IMR-90 (cell line): ENCODE results near the gene GTPBP6. TPM values are rescaled to one million over a fixed set of nuclear protein-coding genes. Genes with fewer than 3 reads are reported as not detected.

Experiments
- ATAC-seq: fragments of 200-7000 bp; cut with Tn5 transposase; 2 replicates; pipeline ENCODE4 v1.9.1; 2020; ENCODE audit warnings: low read depth, mild to moderate bottlenecking, moderate library complexity
- BruUV-seq: library from RNA; stranded (reverse); fragments of 400-500 nt; replicated peaks from 2 replicates; lab custom pipeline; 2021; lab: Mats Ljungman, UMichigan
- CTCF ChIA-PET: fragments of 300-600 bp; formaldehyde crosslinking; extraction: SDS; loops from one replicate; lab custom pipeline; 2021; ENCODE audit warnings: antibody characterized with exemption; lab: Yijun Ruan, JAX
- POLR2A ChIA-PET: fragments of 300-600 bp; sonication (Branson Sonifier 250); formaldehyde crosslinking; loops from one replicate; lab custom pipeline; 2022; ENCODE audit warnings: antibody characterized with exemption; ENCODE audit not compliant: unreplicated experiment; lab: Charles Lee
- DNase-seq: peaks from one replicate; pipeline ENCODE4 v3.0.0; 2013
- H2AFZ ChIP-seq: replicated peaks from 2 replicates; pipeline ENCODE3; 2013; ENCODE audit warnings: low read length, mild to moderate bottlenecking; ENCODE audit not compliant: poor library complexity
- H2AK5ac ChIP-seq: 2 replicates; pipeline ENCODE4 v1.6.1; 2013; ENCODE audit warnings: low read depth, low read length, inconsistent platforms
- H2AK9ac ChIP-seq: replicated peaks from 2 replicates; pipeline ENCODE3; 2013; ENCODE audit warnings: mild to moderate bottlenecking, low read depth, low read length, moderate library complexity; ENCODE audit not compliant: poor library complexity
- H2BK120ac ChIP-seq: 2 replicates; pipeline ENCODE4 v1.6.1; 2013; ENCODE audit warnings: low read depth, low read length, inconsistent platforms
- H2BK15ac ChIP-seq: 3 replicates; pipeline ENCODE4 v1.6.1; 2013; ENCODE audit warnings: low read depth, low read length, inconsistent platforms
- H2BK20ac ChIP-seq: 2 replicates; pipeline ENCODE4 v1.6.1; 2013; ENCODE audit warnings: low read depth, mild to moderate bottlenecking, inconsistent platforms, low read length, moderate library complexity
- H2BK5ac ChIP-seq: 2 replicates; pipeline ENCODE4 v1.6.1; 2013; ENCODE audit warnings: mild to moderate bottlenecking, low read depth, low read length, inconsistent platforms; ENCODE audit not compliant: poor library complexity, severe bottlenecking
- H3K14ac ChIP-seq: replicated peaks from 2 replicates; pipeline ENCODE4 v1.6.1; 2013; ENCODE audit warnings: low read depth, low read length, inconsistent platforms
- H3K18ac ChIP-seq: 2 replicates; pipeline ENCODE4 v1.6.1; 2013; ENCODE audit warnings: low read depth, low read length, control low read depth
- H3K23ac ChIP-seq: 2 replicates; pipeline ENCODE4 v1.6.1; 2013; ENCODE audit warnings: low read depth, low read length, inconsistent platforms
- H3K27ac ChIP-seq: 2 replicates; pipeline ENCODE4 v1.5.1; 2013; ENCODE audit warnings: mild to moderate bottlenecking, control low read depth, low read length; ENCODE audit not compliant: insufficient read depth
- H3K27me3 ChIP-seq: 2 replicates; pipeline ENCODE4 v1.6.1; 2013; ENCODE audit warnings: low read length; ENCODE audit not compliant: control insufficient read depth, insufficient read depth
- H3K36me3 ChIP-seq: 2 replicates; pipeline ENCODE4 v1.6.1; 2013; ENCODE audit warnings: low read length, mixed read lengths; ENCODE audit not compliant: control insufficient read depth, insufficient read depth
- H3K4ac ChIP-seq: 2 replicates; pipeline ENCODE4 v1.6.1; 2013; ENCODE audit warnings: low read depth, low read length, inconsistent platforms
- H3K4me1 ChIP-seq: 2 replicates; pipeline ENCODE4 v1.6.1; 2013; ENCODE audit warnings: low read length, mixed read lengths; ENCODE audit not compliant: control insufficient read depth, insufficient read depth
- H3K4me2 ChIP-seq: 2 replicates; pipeline ENCODE4 v1.6.1; 2013; ENCODE audit warnings: low read depth, mild to moderate bottlenecking, control low read depth, low read length, moderate library complexity
- H3K4me3 ChIP-seq: 2 replicates; pipeline ENCODE4 v1.5.1; 2013; ENCODE audit warnings: low read depth, mild to moderate bottlenecking, control low read depth, low read length, moderate library complexity; ENCODE audit not compliant: insufficient read depth
- H3K56ac ChIP-seq: 2 replicates; pipeline ENCODE4 v1.6.1; 2013; ENCODE audit warnings: low read length, inconsistent platforms; ENCODE audit not compliant: insufficient read depth; ENCODE audit errors: extremely low read depth
- H3K79me1 ChIP-seq, 2 experiments: 2 replicates each; pipeline ENCODE4 v1.6.1; 2013; ENCODE audit warnings: low read length in 2 of 2, inconsistent platforms in 1 of 2, low read depth in 1 of 2
- H3K9ac ChIP-seq: 2 replicates; pipeline ENCODE4 v1.6.1; 2013; ENCODE audit warnings: low read depth, low read length, control low read depth
- H3K9me1 ChIP-seq: 2 replicates; pipeline ENCODE4 v1.6.1; 2013; ENCODE audit warnings: low read length, inconsistent platforms; ENCODE audit not compliant: insufficient read depth
- H3K9me3 ChIP-seq: 2 replicates; pipeline ENCODE4 v1.6.1; 2013; ENCODE audit warnings: low read length; ENCODE audit not compliant: control insufficient read depth, insufficient read depth
- H4K20me1 ChIP-seq: 2 replicates; pipeline ENCODE4 v1.6.1; 2013; ENCODE audit warnings: low read length, inconsistent platforms; ENCODE audit not compliant: insufficient read depth
- H4K5ac ChIP-seq: 2 replicates; pipeline ENCODE4 v1.6.1; 2013; ENCODE audit warnings: mild to moderate bottlenecking, low read depth, low read length, control low read depth
- H4K8ac ChIP-seq, 2 experiments: 2 replicates each; pipeline ENCODE4 v1.6.1; 2013; ENCODE audit warnings: low read depth in 2 of 2, low read length in 2 of 2, control low read depth in 1 of 2, inconsistent platforms in 1 of 2
- H4K91ac ChIP-seq: 2 replicates; pipeline ENCODE4 v1.6.1; 2013; ENCODE audit warnings: low read depth, low read length, inconsistent platforms; ENCODE audit not compliant: insufficient read depth
- CTCF ChIP-seq: conservative IDR thresholded peaks from 2 replicates; pipeline ENCODE4 v1.5.1; 2012; ENCODE audit warnings: mild to moderate bottlenecking, low read depth, low read length, improper control_type of control experiment
- RAD21 ChIP-seq: IDR thresholded peaks from 2 replicates; pipeline ENCODE4 v1.6.1; 2012; ENCODE audit warnings: low read length, improper control_type of control experiment
- WGBS, 2 experiments: methylation state at CpG; one replicate each; pipeline versions ENCODE4 v1.1.5 to v1.1.7; 2013; ENCODE audit warnings: missing lambda C conversion rate in 2 of 2; ENCODE audit not compliant: insufficient read length in 1 of 2; ENCODE audit errors: extremely low coverage in 2 of 2; 5-methylcytosine and 5-hydroxymethylcytosine counted together
- dilution Hi-C: fragments of 300-500 bp; cut with HindIII; formaldehyde crosslinking; loops from one replicate; pipeline ENCODE4 v1.14.3; 2018; ENCODE audit warnings: low sequenced_read_pairs; ENCODE audit not compliant: unreplicated experiment
- in situ Hi-C: fragments of 300-500 bp; cut with MboI; formaldehyde crosslinking; loops from 3 replicates; pipeline ENCODE4 v1.14.3; 2019; ENCODE audit warnings: low sequenced_read_pairs, inconsistent platforms, mixed read lengths
- intact Hi-C: fragments of 100-400 bp; cut with micrococcal nuclease; formaldehyde crosslinking; loops from 2 replicates; pipeline ENCODE4 v1.10.0; 2022
- polyA plus RNA-seq, 3 experiments: library from polyadenylated mRNA; depleted of rRNA; stranded (reverse); fragments of >200 nt; gene quantifications; 2 replicates each; pipeline ENCODE4 v1.2.3, GENCODE V29; 2012; ENCODE audit warnings: low replicate concordance in 1 of 3
- total RNA-seq: library from RNA; depleted of rRNA; stranded (reverse); fragments of >200 nt; gene quantifications from 2 replicates; pipeline ENCODE4 v1.2.3, GENCODE V29; 2012

GTPBP6 gene
- total and polyA plus RNA-seq, 2 of the 4 experiments (the other 2 are of a cell fraction): 24.0 to 31.6 TPM

GRCh38 chrX:367866-368265, 49.3 kb upstream of the GTPBP6 start:
- dilution Hi-C loops: no loop called here
- Histone ChIP-seq H3K79me1 (no peaks in the 10 kb centered on the region; a peak in 1 of 4 replicates), H3K36me3 (no peaks in the 10 kb centered on the region), H2BK5ac (no peak overlapping the region), H3K9me1 (no peaks in the 10 kb centered on the region), H2BK20ac (no peak overlapping the region), H2AFZ (no peak overlapping the region), H2BK15ac (no peak overlapping the region), H3K56ac (no peak overlapping the region), H3K18ac (no peak overlapping the region), H3K27ac (no peak overlapping the region), H3K9ac (no peak overlapping the region), H3K4ac (no peak overlapping the region), H3K9me3 (peaks cover 12% of the 10 kb centered on the region; the same call in 1 of the 2 replicates), H3K23ac (no peak overlapping the region), H2AK5ac (no peak overlapping the region), H2AK9ac (no peak overlapping the region), H2BK120ac (no peak overlapping the region), H4K8ac (no peak overlapping the region), H4K91ac (no peak overlapping the region), H3K14ac (no peak overlapping the region), H3K4me1 (peaks cover 3% of the 10 kb centered on the region), H4K20me1 (peaks cover 13% of the 10 kb centered on the region), H4K5ac (no peak overlapping the region), H3K4me3 (no peak overlapping the region), H3K4me2 (no peak overlapping the region), H3K27me3 (no peaks in the 10 kb centered on the region; the same call in 1 of the 2 replicates)
- no TSS peak for BruUV-seq
- intact Hi-C loops: no loop called here
- ChIA-PET POLR2A (no interaction called here), CTCF (no interaction called here)
- TF ChIP-seq RAD21 (no peak), CTCF (no peak)
- ATAC-seq: no peak
- DNase-seq: no peak
- 100% methylated on average over 1 of the region's 17 CpGs; no CpG with 5 or more reads in 1 of the 2 experiments for WGBS, 2 experiments
- in situ Hi-C loops: no loop called here
